HG02642 (cell line): Measurements from ENCODE around the gene SETBP1.

Experiments
- ATAC-seq: cut with Tn5 transposase; IDR thresholded peaks from one replicate; pipeline ENCODE4 v1.9.1; 2021; ENCODE audit warnings: mild to moderate bottlenecking; ENCODE audit not compliant: unreplicated experiment, poor library complexity

Gene SETBP1

GRCh38 chr18:44889111-44889510, 208.4 kb downstream of the SETBP1 start:
- ATAC-seq: no peak

GRCh38 chr18:44893045-44893706, 212.5 kb downstream of the SETBP1 start:
- ATAC-seq: no peak

GRCh38 chr18:44893966-44894365, 213.3 kb downstream of the SETBP1 start:
- ATAC-seq: no peak

GRCh38 chr18:44895176-44895798, 214.6 kb downstream of the SETBP1 start:
- ATAC-seq: peak; percentile 75

GRCh38 chr18:44896846-44897245, 216.2 kb downstream of the SETBP1 start:
- ATAC-seq: no peak

GRCh38 chr18:44897411-44897810, 216.7 kb downstream of the SETBP1 start:
- ATAC-seq: no peak

GRCh38 chr18:44897816-44898215, 217.1 kb downstream of the SETBP1 start:
- no peak for ATAC-seq

- no peak for ATAC-seq
Measured at GRCh38 chr18:44898498-44898897, 217.8 kb downstream of the SETBP1 start.

- ATAC-seq: no peak
Measured at GRCh38 chr18:44899832-44900231, 219.1 kb downstream of the SETBP1 start.

- no peak for ATAC-seq
Measured at GRCh38 chr18:44900627-44901026, 219.9 kb downstream of the SETBP1 start.

- no peak for ATAC-seq
Measured at GRCh38 chr18:44901283-44901682, 220.6 kb downstream of the SETBP1 start.

GRCh38 chr18:44903327-44903726, 222.6 kb downstream of the SETBP1 start:
- ATAC-seq: no peak

- ATAC-seq: no peak
Measured at GRCh38 chr18:44904768-44905167, 224.1 kb downstream of the SETBP1 start.

GRCh38 chr18:44909191-44909719, 228.6 kb downstream of the SETBP1 start:
- peak; percentile 88 for ATAC-seq

GRCh38 chr18:44911260-44911659, 230.6 kb downstream of the SETBP1 start:
- ATAC-seq: no peak

GRCh38 chr18:44911773-44912172, 231.1 kb downstream of the SETBP1 start:
- peak; percentile 33 for ATAC-seq

GRCh38 chr18:44912740-44913478, 232.2 kb downstream of the SETBP1 start:
- no peak for ATAC-seq

- no peak for ATAC-seq
Measured at GRCh38 chr18:44914028-44914427, 233.3 kb downstream of the SETBP1 start.

GRCh38 chr18:44915213-44915612, 234.5 kb downstream of the SETBP1 start:
- ATAC-seq: no peak

GRCh38 chr18:44915661-44916060, 235.0 kb downstream of the SETBP1 start:
- no peak for ATAC-seq
